GM23338 (cell line): Measurements from ENCODE around the gene SLC25A13. TPM values are rescaled to one million over a fixed set of nuclear protein-coding genes. Genes with fewer than 3 reads are reported as not detected.

Experiments
- ATAC-seq: fragments of 200-7000 bp; cut with Tn5 transposase; 3 replicates; pipeline ENCODE4 v1.9.1; 2020
- DNase-seq: peaks from one replicate; pipeline ENCODE4 v3.0.0-alpha.2; 2015; ENCODE audit warnings: low spot score
- H2AFZ ChIP-seq: fragments of 200-600 bp; sonication (generic); 2 replicates; pipeline ENCODE4 v1.8.0; 2016; ENCODE audit warnings: antibody characterized with exemption, mild to moderate bottlenecking, moderate library complexity
- H3F3A ChIP-seq: fragments of 200-600 bp; sonication (generic); replicated peaks from 2 replicates; pipeline ENCODE4 v1.8.0; 2017; ENCODE audit warnings: antibody characterized with exemption, mixed run types, low read depth
- H3K27ac ChIP-seq: fragments of 200-600 bp; sonication (generic); 2 replicates; pipeline ENCODE4 v1.6.1; 2016; ENCODE audit warnings: low read depth
- H3K27me3 ChIP-seq: fragments of 200-600 bp; sonication (generic); 2 replicates; pipeline ENCODE4 v1.8.0; 2016; ENCODE audit warnings: mild to moderate bottlenecking, mixed run types, moderate library complexity; ENCODE audit not compliant: insufficient read depth
- H3K36me3 ChIP-seq: fragments of 200-600 bp; sonication (generic); 2 replicates; pipeline ENCODE4 v1.8.0; 2016; ENCODE audit warnings: mild to moderate bottlenecking; ENCODE audit not compliant: insufficient read depth
- H3K4me1 ChIP-seq: fragments of 200-600 bp; sonication (generic); 2 replicates; pipeline ENCODE4 v1.8.0; 2016; ENCODE audit warnings: mild to moderate bottlenecking, moderate library complexity; ENCODE audit not compliant: insufficient read depth
- H3K4me2 ChIP-seq: fragments of 200-600 bp; sonication (generic); 2 replicates; pipeline ENCODE4 v1.7.1; 2017; ENCODE audit warnings: mixed run types
- H3K4me3 ChIP-seq: fragments of 200-600 bp; sonication (generic); 2 replicates; pipeline ENCODE4 v1.6.1; 2016; ENCODE audit warnings: mixed run types
- H3K79me2 ChIP-seq: fragments of 200-600 bp; sonication (generic); replicated peaks from 2 replicates; pipeline ENCODE4 v1.8.0; 2017; ENCODE audit warnings: mild to moderate bottlenecking; ENCODE audit not compliant: insufficient read depth
- H3K9me2 ChIP-seq: fragments of 200-600 bp; sonication (generic); 2 replicates; pipeline ENCODE4 v1.8.0; 2017; ENCODE audit not compliant: insufficient read depth
- H4K20me1 ChIP-seq: fragments of 200-600 bp; sonication (generic); replicated peaks from 2 replicates; pipeline ENCODE4 v1.8.0; 2017; ENCODE audit warnings: mild to moderate bottlenecking; ENCODE audit not compliant: insufficient read depth
- H3K27ac Mint-ChIP-seq: 2 replicates; pipeline ENCODE4 v1.8.0; 2020; ENCODE audit warnings: inconsistent platforms, mild to moderate bottlenecking, moderate library complexity, mixed read lengths
- H3K27me3 Mint-ChIP-seq: 3 replicates; pipeline ENCODE4 v1.8.0; 2022; ENCODE audit warnings: low read depth, mild to moderate bottlenecking, moderate library complexity, mixed read lengths, inconsistent platforms; ENCODE audit not compliant: insufficient read depth, poor library complexity
- H3K36me3 Mint-ChIP-seq: 3 replicates; pipeline ENCODE4 v1.8.0; 2021; ENCODE audit warnings: low read depth, mild to moderate bottlenecking, inconsistent platforms, moderate library complexity, mixed read lengths
- H3K4me1 Mint-ChIP-seq: 3 replicates; pipeline ENCODE4 v1.8.0; 2020; ENCODE audit warnings: mild to moderate bottlenecking, inconsistent platforms, mixed read lengths
- H3K4me3 Mint-ChIP-seq: 3 replicates; pipeline ENCODE4 v1.8.0; 2021; ENCODE audit warnings: moderate library complexity, mild to moderate bottlenecking, inconsistent platforms, mixed read lengths
- H3K9me3 Mint-ChIP-seq: 3 replicates; pipeline ENCODE4 v1.8.0; 2020; ENCODE audit warnings: moderate library complexity, mild to moderate bottlenecking, inconsistent platforms, mixed read lengths
- EZH2 ChIP-seq: fragments of 200-600 bp; sonication (generic); IDR thresholded peaks from one replicate; pipeline ENCODE4 v1.8.0; 2017; ENCODE audit warnings: antibody characterized with exemption, mild to moderate bottlenecking, low read depth; ENCODE audit not compliant: unreplicated experiment
- NANOG ChIP-seq: IDR thresholded peaks from 2 replicates; pipeline ENCODE4 v1.6.1; 2016; ENCODE audit warnings: antibody characterized with exemption, borderline replicate concordance
- polyA plus RNA-seq: library from polyadenylated mRNA; unstranded; fragments of >200 nt; fragmentation: Nextera tagmentation; extraction: Ambion mirVana; gene quantifications from 2 replicates; pipeline ENCODE4 v1.2.1, GENCODE V29; 2016
- total RNA-seq: library from RNA; depleted of rRNA; stranded (reverse); fragments of >200 nt; shearing (Covaris generic); gene quantifications from 2 replicates; pipeline ENCODE4 v1.2.3, GENCODE V29; 2014
- TF ChIP-seq, protein P1 (sequence below), 2 experiments: fragments of 200-600 bp in 1 of 2; sonication (generic) in 1 of 2; conservative IDR thresholded peaks; 2 replicates each; pipeline versions ENCODE4 v1.5.1 to v1.6.1; 2016 to 2017; ENCODE audit warnings: antibody characterized with exemption in 2 of 2, low read depth in 2 of 2, mild to moderate bottlenecking in 2 of 2, moderate library complexity in 1 of 2
- TF ChIP-seq, protein P2 (sequence below): IDR thresholded peaks from 2 replicates; pipeline ENCODE4 v1.6.1; 2016; ENCODE audit warnings: antibody characterized with exemption
- TF ChIP-seq, protein P3 (sequence below): IDR thresholded peaks from one replicate; pipeline ENCODE4 v1.6.1; 2018; ENCODE audit warnings: antibody characterized with exemption; ENCODE audit not compliant: unreplicated experiment

The SLC25A13 gene
- total and polyA plus RNA-seq, 2 experiments from 2014 or later, result 51.1 to 84.6 TPM

DNA sequence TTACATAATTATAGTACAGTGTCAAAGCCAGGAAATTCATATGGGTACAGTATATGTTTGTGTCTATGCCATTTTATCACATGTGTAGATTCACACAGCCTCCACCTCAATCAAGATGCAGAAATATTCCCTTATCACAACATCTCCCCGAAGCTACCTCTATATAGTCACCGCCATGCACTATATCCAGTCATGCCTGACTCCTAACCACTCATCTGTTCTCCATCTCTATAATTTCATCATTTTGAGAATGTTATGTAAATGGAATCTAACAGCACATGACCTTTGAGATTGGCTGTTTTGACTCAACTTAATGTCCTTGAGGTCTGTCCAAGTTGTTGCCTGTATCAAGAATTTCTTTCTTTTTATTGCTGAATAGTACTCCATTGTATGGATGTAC, 22.3 kb upstream of the SLC25A13 start:
- H3K9me3 Mint-ChIP-seq, result no peaks in the 10 kb centered on the region
- no peaks in the 10 kb centered on the region for H3K36me3 ChIP-seq
- H3K27ac Mint-ChIP-seq, result no peak overlapping the region
- H2AFZ ChIP-seq, result no peak overlapping the region
- H3K36me3 Mint-ChIP-seq, result no peaks in the 10 kb centered on the region
- no peak overlapping the region for H3K4me3 Mint-ChIP-seq
- H3F3A ChIP-seq, result no peaks in the 10 kb centered on the region
- H3K27me3 ChIP-seq, result no peaks in the 10 kb centered on the region
- no peak overlapping the region for H3K4me2 ChIP-seq
- no peaks in the 10 kb centered on the region for H3K4me1 Mint-ChIP-seq
- H4K20me1 ChIP-seq, result no peaks in the 10 kb centered on the region
- H3K27ac ChIP-seq, result no peak overlapping the region
- TF ChIP-seq, protein P1, sequence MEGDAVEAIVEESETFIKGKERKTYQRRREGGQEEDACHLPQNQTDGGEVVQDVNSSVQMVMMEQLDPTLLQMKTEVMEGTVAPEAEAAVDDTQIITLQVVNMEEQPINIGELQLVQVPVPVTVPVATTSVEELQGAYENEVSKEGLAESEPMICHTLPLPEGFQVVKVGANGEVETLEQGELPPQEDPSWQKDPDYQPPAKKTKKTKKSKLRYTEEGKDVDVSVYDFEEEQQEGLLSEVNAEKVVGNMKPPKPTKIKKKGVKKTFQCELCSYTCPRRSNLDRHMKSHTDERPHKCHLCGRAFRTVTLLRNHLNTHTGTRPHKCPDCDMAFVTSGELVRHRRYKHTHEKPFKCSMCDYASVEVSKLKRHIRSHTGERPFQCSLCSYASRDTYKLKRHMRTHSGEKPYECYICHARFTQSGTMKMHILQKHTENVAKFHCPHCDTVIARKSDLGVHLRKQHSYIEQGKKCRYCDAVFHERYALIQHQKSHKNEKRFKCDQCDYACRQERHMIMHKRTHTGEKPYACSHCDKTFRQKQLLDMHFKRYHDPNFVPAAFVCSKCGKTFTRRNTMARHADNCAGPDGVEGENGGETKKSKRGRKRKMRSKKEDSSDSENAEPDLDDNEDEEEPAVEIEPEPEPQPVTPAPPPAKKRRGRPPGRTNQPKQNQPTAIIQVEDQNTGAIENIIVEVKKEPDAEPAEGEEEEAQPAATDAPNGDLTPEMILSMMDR (conservative IDR thresholded peaks at IDR 0.05; ENCODE audit: low read depth in 2 of 2), result no peak
- no peak for ATAC-seq
- H3K79me2 ChIP-seq, result no peaks in the 10 kb centered on the region
- H3K27me3 Mint-ChIP-seq, result no peaks in the 10 kb centered on the region
- H3K4me1 ChIP-seq, result no peaks in the 10 kb centered on the region
- H3K9me2 ChIP-seq, result no peaks in the 10 kb centered on the region; the same call in 1 of the 2 replicates
- H3K4me3 ChIP-seq, result no peak overlapping the region
- DNase-seq, result no peak

- no peaks in the 10 kb centered on the region for H3K9me3 Mint-ChIP-seq
- H3K27ac Mint-ChIP-seq, result no peak overlapping the region
- no peaks in the 10 kb centered on the region for H3K79me2 ChIP-seq
- ATAC-seq (no peak), DNase-seq (no peak)
- H3K4me3 Mint-ChIP-seq, result no peak overlapping the region
- no peaks in the 10 kb centered on the region for H3K36me3 ChIP-seq
- H3K27me3 Mint-ChIP-seq, result no peaks in the 10 kb centered on the region
- H3K36me3 Mint-ChIP-seq, result no peaks in the 10 kb centered on the region
- no peaks in the 10 kb centered on the region for H3K4me1 Mint-ChIP-seq
- no peak overlapping the region for H3K4me2 ChIP-seq
- no peaks in the 10 kb centered on the region; the same call in 1 of the 2 replicates for H3K9me2 ChIP-seq
- H3F3A ChIP-seq, result no peaks in the 10 kb centered on the region
- H3K4me3 ChIP-seq, result no peak overlapping the region
- no peaks in the 10 kb centered on the region for H3K27me3 ChIP-seq
- no peak overlapping the region for H3K27ac ChIP-seq
- H3K4me1 ChIP-seq, result no peaks in the 10 kb centered on the region
- TF ChIP-seq, protein P1 (conservative IDR thresholded peaks at IDR 0.05; ENCODE audit: low read depth in 2 of 2), result no peak
- TF ChIP-seq NANOG, result no peak
- no peak for TF ChIP-seq EZH2
- TF ChIP-seq, protein P2, sequence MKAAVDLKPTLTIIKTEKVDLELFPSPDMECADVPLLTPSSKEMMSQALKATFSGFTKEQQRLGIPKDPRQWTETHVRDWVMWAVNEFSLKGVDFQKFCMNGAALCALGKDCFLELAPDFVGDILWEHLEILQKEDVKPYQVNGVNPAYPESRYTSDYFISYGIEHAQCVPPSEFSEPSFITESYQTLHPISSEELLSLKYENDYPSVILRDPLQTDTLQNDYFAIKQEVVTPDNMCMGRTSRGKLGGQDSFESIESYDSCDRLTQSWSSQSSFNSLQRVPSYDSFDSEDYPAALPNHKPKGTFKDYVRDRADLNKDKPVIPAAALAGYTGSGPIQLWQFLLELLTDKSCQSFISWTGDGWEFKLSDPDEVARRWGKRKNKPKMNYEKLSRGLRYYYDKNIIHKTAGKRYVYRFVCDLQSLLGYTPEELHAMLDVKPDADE, result no peak
- H2AFZ ChIP-seq, result no peak overlapping the region
- no peaks in the 10 kb centered on the region for H4K20me1 ChIP-seq
Observed at GRCh38 chr7:96342049-96342448, 20.2 kb upstream of the SLC25A13 start.

GRCh38 chr7:96337519-96337918, 15.6 kb upstream of the SLC25A13 start:
- Histone ChIP-seq H4K20me1 (no peaks in the 10 kb centered on the region), H3K36me3 (no peaks in the 10 kb centered on the region), H3K27me3 (no peaks in the 10 kb centered on the region), H3K79me2 (no peaks in the 10 kb centered on the region), H3K27ac (no peak overlapping the region), H3K4me1 (no peaks in the 10 kb centered on the region), H3F3A (no peaks in the 10 kb centered on the region), H2AFZ (no peak overlapping the region), H3K4me2 (no peak overlapping the region), H3K4me3 (no peak overlapping the region), H3K9me2 (no peaks in the 10 kb centered on the region)
- Mint-ChIP-seq H3K9me3 (no peaks in the 10 kb centered on the region), H3K27ac (no peak overlapping the region), H3K36me3 (no peaks in the 10 kb centered on the region), H3K4me1 (no peaks in the 10 kb centered on the region), H3K27me3 (no peaks in the 10 kb centered on the region), H3K4me3 (no peak overlapping the region)
- no peak for ATAC-seq
- DNase-seq, result no peak
- TF ChIP-seq, protein P3, sequence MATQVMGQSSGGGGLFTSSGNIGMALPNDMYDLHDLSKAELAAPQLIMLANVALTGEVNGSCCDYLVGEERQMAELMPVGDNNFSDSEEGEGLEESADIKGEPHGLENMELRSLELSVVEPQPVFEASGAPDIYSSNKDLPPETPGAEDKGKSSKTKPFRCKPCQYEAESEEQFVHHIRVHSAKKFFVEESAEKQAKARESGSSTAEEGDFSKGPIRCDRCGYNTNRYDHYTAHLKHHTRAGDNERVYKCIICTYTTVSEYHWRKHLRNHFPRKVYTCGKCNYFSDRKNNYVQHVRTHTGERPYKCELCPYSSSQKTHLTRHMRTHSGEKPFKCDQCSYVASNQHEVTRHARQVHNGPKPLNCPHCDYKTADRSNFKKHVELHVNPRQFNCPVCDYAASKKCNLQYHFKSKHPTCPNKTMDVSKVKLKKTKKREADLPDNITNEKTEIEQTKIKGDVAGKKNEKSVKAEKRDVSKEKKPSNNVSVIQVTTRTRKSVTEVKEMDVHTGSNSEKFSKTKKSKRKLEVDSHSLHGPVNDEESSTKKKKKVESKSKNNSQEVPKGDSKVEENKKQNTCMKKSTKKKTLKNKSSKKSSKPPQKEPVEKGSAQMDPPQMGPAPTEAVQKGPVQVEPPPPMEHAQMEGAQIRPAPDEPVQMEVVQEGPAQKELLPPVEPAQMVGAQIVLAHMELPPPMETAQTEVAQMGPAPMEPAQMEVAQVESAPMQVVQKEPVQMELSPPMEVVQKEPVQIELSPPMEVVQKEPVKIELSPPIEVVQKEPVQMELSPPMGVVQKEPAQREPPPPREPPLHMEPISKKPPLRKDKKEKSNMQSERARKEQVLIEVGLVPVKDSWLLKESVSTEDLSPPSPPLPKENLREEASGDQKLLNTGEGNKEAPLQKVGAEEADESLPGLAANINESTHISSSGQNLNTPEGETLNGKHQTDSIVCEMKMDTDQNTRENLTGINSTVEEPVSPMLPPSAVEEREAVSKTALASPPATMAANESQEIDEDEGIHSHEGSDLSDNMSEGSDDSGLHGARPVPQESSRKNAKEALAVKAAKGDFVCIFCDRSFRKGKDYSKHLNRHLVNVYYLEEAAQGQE, result no peak
